Ascending aorta (tissue), 2 donors: ENCODE data around the gene BMP6. TPM values are rescaled to one million over a fixed set of nuclear protein-coding genes. Genes with fewer than 3 reads are reported as not detected.

ENCODE experiments used
- DNase-seq, 2 donors: peaks; one replicate each; pipeline ENCODE4 v3.0.0-alpha.2; 2019; ENCODE audit warnings: low spot score in 2 of 2
- H3K27ac ChIP-seq, 2 donors: fragments of 200-600 bp; sonication (generic); one replicate each; pipeline ENCODE4 v1.5.1; 2016 to 2017; ENCODE audit warnings: mild to moderate bottlenecking in 1 of 2
- H3K27me3 ChIP-seq: fragments of 200-600 bp; sonication (generic); one replicate; pipeline ENCODE4 v1.5.1; 2017
- H3K36me3 ChIP-seq, 2 donors: fragments of 200-600 bp; sonication (generic); one replicate each; pipeline ENCODE4 v1.5.1; 2016
- H3K4me1 ChIP-seq, 2 donors: fragments of 200-600 bp; sonication (generic); one replicate each; pipeline ENCODE4 v1.5.1; 2016 to 2017; ENCODE audit warnings: mild to moderate bottlenecking in 1 of 2
- H3K4me3 ChIP-seq, 2 donors: fragments of 200-600 bp; sonication (generic); one replicate each; pipeline ENCODE4 v1.5.1; 2016 to 2017; ENCODE audit warnings: mild to moderate bottlenecking in 1 of 2
- H3K9me3 ChIP-seq, 2 donors: fragments of 200-600 bp; sonication (generic); one replicate each; pipeline ENCODE4 v1.5.1; 2016
- CTCF ChIP-seq, 3 experiments: fragments of 200-600 bp in 2 of 3; fragments of 450-650 bp in 1 of 3; sonication (generic) in 2 of 3; IDR thresholded peaks; one replicate each; pipeline ENCODE4 v1.5.1; 2016 to 2019; ENCODE audit warnings: antibody characterized with exemption in 3 of 3, mild to moderate bottlenecking in 1 of 3, moderate library complexity in 1 of 3
- intact Hi-C: fragments of 100-400 bp; cut with DNase I; formaldehyde crosslinking; loops from one replicate; pipeline ENCODE4 v1.15.1; 2023
- total RNA-seq: library from RNA; depleted of rRNA; stranded (reverse); fragments of >200 nt; gene quantifications from one replicate; pipeline ENCODE4 v1.1.0, GENCODE V29; 2016

The BMP6 gene
- total RNA-seq, 1 donor from 2014 or later = 16.0 TPM

- Histone ChIP-seq H3K4me1 (no peaks in the 10 kb centered on the region), H3K4me3 (no peak overlapping the region), H3K9me3 (no peaks in the 10 kb centered on the region), H3K36me3 (no peaks in the 10 kb centered on the region), H3K27me3 (no peaks in the 10 kb centered on the region), H3K27ac (no peak overlapping the region)
- no peak for TF ChIP-seq CTCF (IDR thresholded peaks at IDR 0.05)
- no peak for DNase-seq
- intact Hi-C loops = no loop called here
Measured at GRCh38 chr6:7802662-7803061, 76.8 kb downstream of the BMP6 start.

- Histone ChIP-seq H3K4me1 (no peaks in the 10 kb centered on the region), H3K27ac (no peak overlapping the region), H3K27me3 (no peaks in the 10 kb centered on the region), H3K4me3 (no peak overlapping the region), H3K9me3 (no peaks in the 10 kb centered on the region), H3K36me3 (no peaks in the 10 kb centered on the region)
- no peak for DNase-seq
- intact Hi-C loops = no loop called here
- no peak for TF ChIP-seq CTCF (IDR thresholded peaks at IDR 0.05)
Measured at GRCh38 chr6:7803214-7803613, 77.3 kb downstream of the BMP6 start.

GRCh38 chr6:7805078-7805849, 79.4 kb downstream of the BMP6 start:
- no peaks in the 10 kb centered on the region for H3K4me1 ChIP-seq
- no peak for TF ChIP-seq CTCF (IDR thresholded peaks at IDR 0.05)
- H3K4me3 ChIP-seq = no peak overlapping the region
- no peak for DNase-seq
- no peak overlapping the region for H3K27ac ChIP-seq
- intact Hi-C loops = no loop called here
- no peaks in the 10 kb centered on the region for H3K36me3 ChIP-seq
- no peaks in the 10 kb centered on the region for H3K9me3 ChIP-seq
- H3K27me3 ChIP-seq = no peaks in the 10 kb centered on the region

- DNase-seq = no peak
- Histone ChIP-seq H3K4me3 (no peak overlapping the region), H3K27me3 (no peaks in the 10 kb centered on the region), H3K27ac (no peak overlapping the region), H3K36me3 (no peaks in the 10 kb centered on the region), H3K4me1 (no peaks in the 10 kb centered on the region), H3K9me3 (no peaks in the 10 kb centered on the region)
- intact Hi-C loops = no loop called here
- no peak for TF ChIP-seq CTCF (IDR thresholded peaks at IDR 0.05)
Measured at GRCh38 chr6:7805850-7806214, 79.9 kb downstream of the BMP6 start.

- TF ChIP-seq CTCF (IDR thresholded peaks at IDR 0.05) = no peak
- H3K27me3 ChIP-seq = no peaks in the 10 kb centered on the region
- DNase-seq = no peak
- no peaks in the 10 kb centered on the region for H3K36me3 ChIP-seq
- H3K9me3 ChIP-seq = no peaks in the 10 kb centered on the region
- intact Hi-C loops = no loop called here
- H3K4me3 ChIP-seq = no peak overlapping the region
- H3K27ac ChIP-seq = no peak overlapping the region
- H3K4me1 ChIP-seq = no peaks in the 10 kb centered on the region
Measured at GRCh38 chr6:7806711-7807110, 80.8 kb downstream of the BMP6 start.

DNA sequence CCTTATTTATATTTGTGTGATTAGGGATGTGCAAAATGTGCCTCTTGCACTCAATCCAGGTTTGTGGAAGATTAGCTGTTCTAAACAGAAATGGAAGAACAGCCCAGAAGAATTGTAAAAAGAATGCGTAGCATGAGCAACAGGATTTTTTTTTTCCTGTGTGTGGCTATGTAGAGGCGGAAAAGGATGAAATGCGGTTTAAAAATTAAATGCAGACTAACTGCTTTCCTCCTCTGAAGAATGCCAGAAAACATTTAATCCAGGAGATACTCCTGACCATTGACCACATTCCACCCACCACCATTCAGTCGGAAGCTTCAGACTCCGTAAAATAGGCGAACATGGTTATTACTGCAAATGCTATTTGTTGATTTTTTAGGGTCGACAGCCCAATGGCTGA, 83.4 kb downstream of the BMP6 start:
- no peak for TF ChIP-seq CTCF (IDR thresholded peaks at IDR 0.05)
- Histone ChIP-seq H3K9me3 (no peaks in the 10 kb centered on the region), H3K27me3 (no peaks in the 10 kb centered on the region), H3K4me1 (no peaks in the 10 kb centered on the region), H3K27ac (no peak overlapping the region), H3K36me3 (no peaks in the 10 kb centered on the region), H3K4me3 (no peak overlapping the region)
- intact Hi-C loops = no loop called here
- DNase-seq = no peak
